CD4-positive, alpha-beta T cell treated with Interferon alpha-2 for 1 hour (primary cell): ENCODE measurements around the gene PDSS2.
"Not testable (repeated sequence)": the region's sequence is repeated elsewhere in the genome, so short reads cannot be mapped to it uniquely, and the experiment has no call there.

ENCODE experiments used
- DNase-seq, 2 donors: peaks; one replicate each; pipeline ENCODE4 v3.0.0-alpha.2; 2020 to 2022

Gene PDSS2

DNA sequence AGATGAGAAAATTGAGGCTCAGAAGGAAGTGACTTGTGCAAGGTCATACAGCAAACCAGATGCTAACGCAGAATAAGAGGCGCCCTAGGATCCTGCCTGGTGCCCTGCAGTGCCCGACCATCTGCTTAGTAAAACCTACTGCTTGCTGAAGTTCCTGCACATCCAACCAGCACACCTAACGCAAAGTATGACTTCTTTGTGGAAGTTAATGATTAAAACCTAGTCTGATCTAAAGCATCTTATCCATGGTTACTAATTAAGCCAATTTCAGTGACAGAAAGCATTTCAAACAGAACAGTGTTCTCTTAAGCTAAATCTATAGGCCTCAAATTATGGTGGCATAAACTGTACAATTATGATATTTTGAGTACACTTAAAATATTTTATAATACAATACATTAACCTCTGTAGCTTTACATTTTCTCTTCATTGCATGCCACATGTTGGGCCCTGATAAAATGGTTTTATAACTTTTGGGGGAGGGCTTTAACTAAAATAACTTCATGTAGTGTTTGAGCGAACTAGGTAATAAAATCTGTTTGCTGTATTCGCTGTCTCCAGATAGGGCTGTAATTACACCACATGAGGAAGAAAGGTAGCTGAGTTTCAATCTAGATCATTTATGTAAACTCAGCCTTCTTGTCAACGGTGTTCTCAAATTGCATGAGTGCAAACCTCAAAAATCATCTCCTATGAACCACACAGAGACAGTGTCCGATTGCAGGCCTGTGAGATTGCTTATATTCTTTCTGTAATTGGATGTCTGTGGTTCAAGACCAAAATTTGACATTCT lies 306.5 kb downstream of the PDSS2 start:
- no peak for DNase-seq

DNA sequence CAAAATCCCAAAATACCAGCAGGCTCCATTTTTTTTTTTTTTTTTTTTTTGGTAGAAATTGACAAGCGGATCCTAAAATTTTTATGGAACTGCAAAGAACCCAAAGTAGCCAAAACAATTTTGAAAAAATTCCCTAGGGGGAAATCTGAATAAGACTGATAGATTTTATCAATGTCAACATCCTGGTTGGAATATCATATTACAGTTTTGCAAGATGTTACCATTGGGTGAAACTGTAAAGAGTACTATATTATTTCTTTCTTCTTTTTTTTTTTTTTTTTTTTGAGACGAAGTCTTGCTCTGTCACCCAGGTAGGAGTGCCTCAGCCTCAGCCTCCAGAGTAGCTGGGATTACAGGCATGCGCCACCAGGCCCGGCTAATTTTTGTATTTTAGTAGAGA lies 314.7 kb downstream of the PDSS2 start:
- no peak for DNase-seq

- DNase-seq = no peak
Measured at GRCh38 chr6:107144014-107144413, 315.4 kb downstream of the PDSS2 start.

DNA sequence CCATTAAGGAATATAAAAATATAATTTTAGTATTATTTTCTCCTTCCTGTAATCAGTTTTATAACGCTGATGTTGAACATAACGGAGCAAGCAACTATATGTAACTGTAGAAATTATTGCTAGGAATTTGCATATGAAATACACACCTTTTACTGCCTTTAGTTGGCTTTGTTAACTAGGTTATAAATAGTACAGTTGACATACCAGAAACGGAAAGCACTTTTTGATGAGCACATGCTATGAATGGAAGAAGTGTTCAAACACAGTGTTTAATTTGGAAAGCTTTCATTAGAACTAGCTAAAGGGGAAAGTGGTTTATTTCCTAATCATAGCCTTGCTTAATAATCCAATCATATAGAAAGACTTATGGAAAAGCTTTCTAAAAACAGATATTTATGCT lies 318.8 kb downstream of the PDSS2 start:
- no peak for DNase-seq

DNA sequence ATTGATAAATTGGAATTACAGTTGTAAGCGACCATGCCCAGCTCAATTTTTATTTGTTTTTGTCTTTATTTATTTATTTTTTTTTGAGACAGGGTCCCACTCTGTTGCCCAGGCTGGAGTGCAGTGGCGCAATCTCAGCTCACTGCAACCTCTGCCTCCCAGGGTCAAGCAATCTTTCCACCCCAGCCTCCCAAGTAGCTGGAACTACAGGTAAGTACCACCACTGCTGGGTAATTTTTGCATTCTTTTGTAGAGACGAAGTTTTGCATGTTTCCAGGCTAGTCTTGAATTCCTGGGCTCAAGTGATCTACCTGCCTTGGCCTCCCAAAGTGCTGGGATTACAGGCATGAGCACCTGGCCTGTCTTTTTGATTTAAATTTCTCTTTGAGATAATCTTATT lies 323.0 kb downstream of the PDSS2 start:
- not testable (repeated sequence) for DNase-seq

GRCh38 chr6:107135048-107135680 lies 324.2 kb downstream of the PDSS2 start:
- not testable (repeated sequence) for DNase-seq

DNA sequence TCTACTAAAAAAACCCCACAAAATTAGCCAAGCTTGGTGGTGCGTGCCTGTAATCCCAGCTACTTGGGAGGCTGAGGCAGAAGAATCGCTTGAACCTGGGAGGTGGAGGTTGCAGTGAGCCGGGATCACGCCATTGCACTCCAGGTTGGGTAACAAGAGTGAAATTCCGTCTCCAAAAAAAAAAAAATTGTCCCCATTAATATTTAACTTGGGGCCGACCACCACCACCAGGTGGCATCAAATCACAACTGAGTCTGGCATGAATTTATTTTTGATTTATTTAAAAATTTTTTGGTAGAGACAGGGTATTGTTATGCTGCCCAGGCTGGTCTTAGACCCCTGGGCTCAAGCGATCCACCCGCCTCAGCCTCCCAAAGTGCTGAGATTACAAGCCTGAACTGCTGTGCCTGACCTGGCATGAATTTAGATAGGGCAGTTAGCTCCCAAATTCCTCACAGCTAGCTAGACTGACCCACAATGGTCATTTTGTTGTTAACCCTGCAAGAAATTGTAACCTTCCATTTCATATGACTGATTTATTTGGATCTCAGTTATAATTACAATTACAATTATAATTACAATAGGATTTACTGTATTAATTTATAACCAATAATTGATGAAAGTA lies 326.9 kb downstream of the PDSS2 start:
- DNase-seq = peak in 1 of 2 donors; percentile 24

DNA sequence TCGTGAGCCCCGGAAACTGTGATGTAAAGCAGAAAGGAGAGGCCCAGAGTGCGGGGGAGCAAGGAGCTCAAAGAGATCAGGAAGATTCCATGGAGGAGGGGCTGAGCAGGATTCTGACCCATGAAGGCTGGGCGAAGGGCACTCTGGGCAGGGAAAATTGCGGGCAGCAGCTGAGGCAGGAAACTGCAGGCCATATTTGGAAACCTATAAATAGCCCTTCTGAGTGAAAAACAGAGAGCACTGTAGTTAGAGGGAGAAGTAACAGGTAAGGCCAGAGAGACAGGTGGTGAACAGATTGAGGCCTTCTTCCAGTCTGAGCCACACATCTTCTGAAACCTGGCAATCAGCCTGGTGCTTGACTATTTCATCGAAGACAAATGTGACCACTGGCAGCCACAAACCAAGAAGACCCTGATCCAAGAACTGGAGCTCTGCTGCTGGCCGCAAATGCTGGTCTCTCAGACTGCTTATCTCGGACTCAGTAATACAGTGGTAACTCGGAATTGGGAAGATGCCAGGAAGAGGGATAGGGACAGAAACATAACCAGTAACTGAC lies 329.9 kb downstream of the PDSS2 start:
- no peak for DNase-seq

DNA sequence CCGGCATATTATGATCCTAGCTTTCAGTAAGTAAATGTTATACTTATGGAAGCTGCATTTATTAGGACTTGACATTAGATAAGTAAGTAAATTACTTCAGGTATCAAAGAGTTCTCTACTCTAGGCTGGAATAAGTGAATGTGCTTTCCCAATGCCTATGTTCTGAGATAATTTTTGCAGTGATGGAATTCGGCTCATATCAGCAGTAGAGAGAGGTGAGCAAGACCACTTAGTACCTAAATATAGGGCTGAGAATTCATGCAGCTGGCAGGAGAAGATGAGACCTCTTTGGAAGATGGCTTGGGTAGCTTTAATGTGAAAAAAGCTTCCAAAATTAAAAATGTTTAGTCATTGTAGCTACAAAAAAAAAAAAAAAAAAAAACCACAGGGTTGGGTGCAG lies 330.8 kb downstream of the PDSS2 start:
- no peak for DNase-seq

DNA sequence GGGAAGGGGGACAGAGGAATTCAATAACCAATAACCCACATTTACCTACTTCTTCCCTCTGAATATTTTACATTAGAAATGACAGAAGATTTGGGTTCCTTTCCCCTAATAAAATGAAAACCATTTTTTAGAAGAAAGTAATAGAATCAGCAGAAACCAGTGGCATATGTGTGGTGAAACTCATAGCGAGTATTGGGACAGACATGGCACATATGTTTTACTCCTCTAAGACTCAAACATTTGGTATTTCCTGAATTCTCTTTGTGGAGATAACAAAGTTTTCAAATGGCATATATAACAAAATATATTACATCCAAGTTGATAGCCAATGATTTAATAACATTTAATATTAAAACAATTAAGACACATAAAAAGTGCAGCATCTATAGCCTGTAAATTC lies 331.2 kb downstream of the PDSS2 start:
- DNase-seq = no peak

- DNase-seq = no peak
Measured at GRCh38 chr6:107125771-107126170, 333.6 kb downstream of the PDSS2 start.

DNA sequence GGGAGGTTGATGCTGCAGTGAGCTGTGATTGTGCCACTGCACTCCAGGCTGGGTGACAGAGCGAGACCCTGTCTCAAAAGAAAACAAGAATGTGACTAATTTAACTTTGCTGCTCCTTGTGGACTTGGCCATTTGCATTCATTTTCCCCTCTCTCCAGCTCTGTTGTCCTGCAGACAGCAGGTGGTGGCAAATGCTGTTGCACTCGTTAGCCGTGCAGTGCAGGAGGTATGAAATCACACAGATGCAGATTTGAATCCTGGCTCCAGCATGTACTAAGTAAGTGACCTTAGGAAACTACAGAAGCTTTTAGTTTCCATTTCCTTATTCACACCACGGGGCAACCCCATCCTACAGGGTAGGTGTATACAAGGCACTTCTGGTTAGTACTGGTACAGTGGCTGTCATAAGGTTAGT lies 334.4 kb downstream of the PDSS2 start:
- DNase-seq = no peak

GRCh38 chr6:107123501-107123900 lies 335.9 kb downstream of the PDSS2 start:
- no peak for DNase-seq

GRCh38 chr6:107122748-107123147 lies 336.6 kb downstream of the PDSS2 start:
- no peak for DNase-seq

DNA sequence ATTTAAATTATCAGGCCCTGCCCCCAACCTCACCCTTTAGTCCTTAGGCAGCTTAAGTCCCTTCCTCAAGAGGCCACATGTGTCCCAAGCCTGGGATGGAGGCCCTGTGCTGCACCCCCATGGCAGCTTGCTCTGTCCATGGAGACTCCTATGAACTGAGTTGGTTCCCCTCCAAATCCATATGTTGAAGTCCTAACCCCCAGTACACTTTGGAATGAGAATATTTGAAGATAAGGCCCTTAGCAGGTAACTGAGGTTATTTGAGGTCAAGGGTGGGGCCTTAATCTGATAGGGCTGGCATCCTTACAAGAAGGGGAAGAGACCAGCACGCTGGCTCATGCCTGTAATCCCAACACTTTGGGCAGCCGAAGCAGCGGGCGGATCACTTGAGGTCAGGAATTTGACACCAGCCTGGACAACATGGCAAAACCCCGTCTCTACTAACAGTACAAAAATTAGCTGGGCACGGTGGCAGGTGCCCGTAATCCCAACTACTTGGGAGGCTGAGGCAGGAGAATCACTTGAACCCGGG lies 337.3 kb downstream of the PDSS2 start:
- DNase-seq = no peak

- DNase-seq = no peak
Measured at GRCh38 chr6:107121266-107121665, 338.1 kb downstream of the PDSS2 start.

DNA sequence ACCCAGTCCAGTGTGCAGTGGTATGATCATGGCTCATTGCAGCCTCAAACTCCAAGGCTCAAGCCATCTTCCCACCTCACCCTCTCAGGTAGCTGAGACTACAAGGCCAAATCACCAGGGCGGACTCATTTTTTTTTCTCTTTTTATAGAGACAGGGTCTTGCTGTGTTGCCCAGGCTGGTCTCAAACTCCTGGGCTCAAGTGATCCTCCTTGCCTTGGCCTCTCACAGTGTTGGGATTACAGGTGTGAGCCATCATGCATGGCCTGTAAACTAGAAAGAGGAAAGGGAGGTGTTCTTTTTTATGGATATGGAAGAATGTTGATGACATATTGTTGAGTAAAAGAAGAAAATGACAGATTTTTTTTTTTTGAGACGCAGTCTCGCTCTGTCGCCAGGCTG lies 339.0 kb downstream of the PDSS2 start:
- no peak for DNase-seq

- DNase-seq = no peak
Measured at GRCh38 chr6:107118976-107119375, 340.4 kb downstream of the PDSS2 start.

DNA sequence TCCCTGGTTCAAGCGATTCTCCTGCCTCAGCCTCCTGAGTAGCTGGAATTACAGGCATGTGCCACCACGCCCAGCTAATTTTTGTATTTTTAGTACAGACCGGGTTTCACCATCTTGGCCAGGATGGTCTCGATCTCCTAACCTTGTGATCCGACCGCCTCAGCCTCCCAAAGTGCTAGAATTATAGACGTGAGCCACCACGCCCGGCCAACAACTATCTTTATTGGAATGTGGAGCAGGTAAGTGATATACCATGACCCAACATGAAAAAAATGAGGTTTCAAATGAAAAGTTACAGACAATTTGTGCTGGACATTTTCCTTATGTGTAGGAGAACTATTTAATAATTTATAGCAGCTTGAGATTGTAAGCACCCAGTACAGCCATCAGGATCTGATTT lies 340.8 kb downstream of the PDSS2 start:
- DNase-seq = not testable (repeated sequence)

GRCh38 chr6:107116931-107117330 lies 342.4 kb downstream of the PDSS2 start:
- DNase-seq = no peak

- peak; percentile 5 to 22 for DNase-seq
Measured at GRCh38 chr6:107116328-107116892, 343.0 kb downstream of the PDSS2 start.

- peak in 1 of 2 donors; percentile 11 for DNase-seq
Measured at GRCh38 chr6:107115695-107116327, 343.6 kb downstream of the PDSS2 start.
